ENCODE measurements around the gene DNMT1.
"Not testable (repeated sequence)": the region's sequence is repeated elsewhere in the genome, so short reads cannot be mapped to it uniquely, and the experiment has no call there.

Gene DNMT1

GRCh38 chr19:10223488-10224213 is 28.9 kb upstream of the DNMT1 start:
- no peak overlapping the region for H3K4me3 ChIP-seq
- no peak overlapping the region for H3K27ac ChIP-seq

GRCh38 chr19:10222201-10222890 is 27.6 kb upstream of the DNMT1 start:
- peak overlapping the region in 2 of 21 experiments; percentile 17 to 47 for H3K27ac ChIP-seq

GRCh38 chr19:10220695-10221094 is 25.9 kb upstream of the DNMT1 start:
- peak overlapping the region in 1 of 21 experiments; percentile 42 for H3K27ac ChIP-seq

More at GRCh38 chr19:10222201-10222890, 27.6 kb upstream of the DNMT1 start:
- no peak overlapping the region for H3K4me3 ChIP-seq

GRCh38 chr19:10219678-10220077 is 24.9 kb upstream of the DNMT1 start:
- Histone ChIP-seq H3K4me3 (no peak overlapping the region), H3K27ac (peak overlapping the region in 1 of 21 experiments; percentile 42)

More at GRCh38 chr19:10220695-10221094, 25.9 kb upstream of the DNMT1 start:
- H3K4me3 ChIP-seq = no peak overlapping the region

- H3K4me3 ChIP-seq = no peak overlapping the region
These were observed 22.3 kb upstream of the DNMT1 start for GRCh38 chr19:10217085-10217484.

GRCh38 chr19:10214784-10215183 is 20.0 kb upstream of the DNMT1 start:
- no peak overlapping the region for H3K4me3 ChIP-seq
- H3K27ac ChIP-seq = no peak overlapping the region

More at GRCh38 chr19:10217085-10217484, 22.3 kb upstream of the DNMT1 start:
- no peak overlapping the region for H3K27ac ChIP-seq

GRCh38 chr19:10211691-10212090 is 16.9 kb upstream of the DNMT1 start:
- Histone ChIP-seq H3K4me3 (no peak overlapping the region), H3K27ac (no peak overlapping the region)

GRCh38 chr19:10211061-10211460 is 16.3 kb upstream of the DNMT1 start:
- no peak overlapping the region for H3K27ac ChIP-seq
- no peak overlapping the region for H3K4me3 ChIP-seq

- Histone ChIP-seq H3K4me3 (no peak overlapping the region), H3K27ac (peak overlapping the region in 2 of 21 experiments; percentile 20 to 35)
These were observed 14.6 kb upstream of the DNMT1 start for GRCh38 chr19:10209315-10209714.

GRCh38 chr19:10207026-10207425 is 12.3 kb upstream of the DNMT1 start:
- Histone ChIP-seq H3K27ac (peak overlapping the region in 2 of 21 experiments; percentile 51 to 58), H3K4me3 (no peak overlapping the region)

- Histone ChIP-seq H3K27ac (peak overlapping the region in 3 of 21 experiments; percentile 4 to 58 (median 51)), H3K4me3 (no peak overlapping the region)
These were observed 11.6 kb upstream of the DNMT1 start for GRCh38 chr19:10206226-10206885.

GRCh38 chr19:10205636-10206035 is 10.9 kb upstream of the DNMT1 start:
- Histone ChIP-seq H3K27ac (peak overlapping the region in 2 of 21 experiments; percentile 4 to 58), H3K4me3 (no peak overlapping the region)

GRCh38 chr19:10203686-10204085 is 8.9 kb upstream of the DNMT1 start:
- H3K4me3 ChIP-seq = no peak overlapping the region
- no peak overlapping the region for H3K27ac ChIP-seq

GRCh38 chr19:10201176-10201575 is 6.4 kb upstream of the DNMT1 start:
- H3K4me3 ChIP-seq = no peak overlapping the region
- H3K27ac ChIP-seq = peak overlapping the region in 6 of 21 experiments; percentile 5 to 73 (median 33)

- H3K4me3 ChIP-seq = not testable (repeated sequence)
- peak overlapping the region in 1 of 21 experiments; percentile 79 for H3K27ac ChIP-seq
These were observed 5.3 kb upstream of the DNMT1 start for GRCh38 chr19:10200101-10200500.

- peak overlapping the region in 13 of 21 experiments; percentile 4 to 79 (median 49) for H3K27ac ChIP-seq
- H3K4me3 ChIP-seq = not testable (repeated sequence)
These were observed 4.3 kb upstream of the DNMT1 start for GRCh38 chr19:10198889-10199644.

GRCh38 chr19:10195199-10195519 is 406 bp upstream of the DNMT1 start:
- peak overlapping the region; percentile 68 to 85 (median 78) for H3K4me3 ChIP-seq
- H3K27ac ChIP-seq = peak overlapping the region in 17 of 21 experiments; percentile 36 to 93 (median 86)

- peak overlapping the region; percentile 68 to 85 (median 78) for H3K4me3 ChIP-seq
- peak overlapping the region; percentile 41 to 93 (median 83) for H3K27ac ChIP-seq
These were observed 808 bp downstream of the DNMT1 start for GRCh38 chr19:10193790-10194499.

GRCh38 chr19:10192922-10193321 is 1.8 kb downstream of the DNMT1 start:
- Histone ChIP-seq H3K27ac (peak overlapping the region in 11 of 21 experiments; percentile 66 to 92 (median 83)), H3K4me3 (no peak overlapping the region)

All from skin epidermis (tissue), 12 donors.